Transverse colon (tissue), 3 donors: ENCODE results near the gene STMN3.

Source experiments
- CTCF ChIP-seq, 5 experiments: fragments of 200-600 bp in 3 of 5; fragments of 450-650 bp in 2 of 5; sonication (generic) in 3 of 5; IDR thresholded peaks; 1 replicate in 2 of 5; 2 replicates in 3 of 5; pipeline ENCODE4 v1.5.1; 2016 to 2017; ENCODE audit warnings: antibody characterized with exemption in 5 of 5, inconsistent platforms in 3 of 5, mild to moderate bottlenecking in 2 of 5, moderate library complexity in 1 of 5
- POLR2A ChIP-seq: fragments of 450-650 bp; IDR thresholded peaks from one replicate; pipeline ENCODE4 v1.6.1; 2016; ENCODE audit warnings: antibody characterized with exemption, mild to moderate bottlenecking, moderate library complexity

GRCh38 chr20:63694584-63695423 lies 41.6 kb upstream of the STMN3 start:
- TF ChIP-seq CTCF (IDR thresholded peaks at IDR 0.05), result no peak
- TF ChIP-seq POLR2A, result no peak
